GM12878 (cell line): ENCODE data around the gene TXNDC8. TPM values are rescaled to one million over a fixed set of nuclear protein-coding genes. Genes with fewer than 3 reads are reported as not detected.

Experiments
- ATF7 ChIP-seq: fragments of 450-650 bp; IDR thresholded peaks from 2 replicates; pipeline ENCODE4 v1.6.1; 2016; ENCODE audit warnings: low read depth, mild to moderate bottlenecking
- BHLHE40 ChIP-seq, 2 experiments: fragments of 450-650 bp in 1 of 2; IDR thresholded peaks; 2 replicates each; pipeline ENCODE4 v1.6.1; 2011 to 2017; ENCODE audit warnings: low read depth in 2 of 2, borderline replicate concordance in 1 of 2, improper control_type of control experiment in 1 of 2, low read length in 1 of 2, mild to moderate bottlenecking in 1 of 2
- CBFB ChIP-seq: IDR thresholded peaks from 2 replicates; pipeline ENCODE4 v1.6.1; 2016; ENCODE audit warnings: antibody characterized with exemption, low read depth
- CEBPB ChIP-seq, 2 experiments: fragments of 150-350 bp in 1 of 2; IDR thresholded peaks; 2 replicates each; pipeline ENCODE4 v1.6.1; 2012 to 2014; ENCODE audit warnings: low read depth in 2 of 2, low read length in 2 of 2, borderline replicate concordance in 1 of 2, inconsistent platforms in 1 of 2
- CREB1 ChIP-seq: IDR thresholded peaks from 2 replicates; pipeline ENCODE4 v1.6.1; 2012; ENCODE audit warnings: low read depth, mild to moderate bottlenecking, inconsistent platforms
- CTCF ChIP-seq, 3 experiments: IDR thresholded peaks in 2 of 3; conservative IDR thresholded peaks in 1 of 3; 2 replicates each; pipeline ENCODE4 v1.5.1; 2011; ENCODE audit warnings: low read depth in 3 of 3, low read length in 3 of 3, mild to moderate bottlenecking in 3 of 3, control low read depth in 2 of 3, moderate library complexity in 2 of 3, inconsistent platforms in 1 of 3, mixed read lengths in 1 of 3; ENCODE audit not compliant: control insufficient read depth in 2 of 3, insufficient read depth in 1 of 3; ENCODE audit errors: extremely low read depth in 1 of 3
- ETV6 ChIP-seq, 2 experiments: fragments of 450-650 bp in 1 of 2; IDR thresholded peaks in 1 of 2; conservative IDR thresholded peaks in 1 of 2; 2 replicates each; pipeline ENCODE4 v1.6.1; 2014; ENCODE audit warnings: antibody characterized with exemption in 1 of 2, borderline replicate concordance in 1 of 2, low read depth in 1 of 2, mild to moderate bottlenecking in 1 of 2, moderate library complexity in 1 of 2
- MTA3 ChIP-seq: IDR thresholded peaks from 2 replicates; pipeline ENCODE4 v1.6.1; 2012; ENCODE audit warnings: low read length, inconsistent platforms, borderline replicate concordance
- NR2C2 ChIP-seq: IDR thresholded peaks from 2 replicates; pipeline ENCODE4 v1.6.1; 2011; ENCODE audit warnings: borderline replicate concordance, low read depth; ENCODE audit not compliant: control insufficient read depth, insufficient read length
- NRF1 ChIP-seq: conservative IDR thresholded peaks from 2 replicates; pipeline ENCODE4 v1.6.1; 2011; ENCODE audit warnings: mild to moderate bottlenecking, low read depth, low read length, improper control_type of control experiment
- PAX5 ChIP-seq: IDR thresholded peaks from 2 replicates; pipeline ENCODE4 v1.6.1; 2011; ENCODE audit warnings: low read depth, low read length, borderline replicate concordance
- POLR2AphosphoS2 ChIP-seq: IDR thresholded peaks from 2 replicates; pipeline ENCODE4 v1.6.1; 2011; ENCODE audit warnings: low read depth, mild to moderate bottlenecking, low read length, improper control_type of control experiment, moderate library complexity
- POLR2AphosphoS5 ChIP-seq: IDR thresholded peaks from 2 replicates; pipeline ENCODE4 v1.6.1; 2011; ENCODE audit warnings: mild to moderate bottlenecking, low read length, inconsistent platforms
- RCOR1 ChIP-seq: conservative IDR thresholded peaks from 2 replicates; pipeline ENCODE4 v1.6.1; 2012; ENCODE audit warnings: low read depth, low read length, improper control_type of control experiment
- SIX5 ChIP-seq: IDR thresholded peaks from 2 replicates; pipeline ENCODE4 v1.6.1; 2011; ENCODE audit warnings: mild to moderate bottlenecking, low read depth, low read length, moderate library complexity; ENCODE audit not compliant: severe bottlenecking
- SUPT20H ChIP-seq: IDR thresholded peaks from 2 replicates; pipeline ENCODE4 v1.6.1; 2011; ENCODE audit warnings: low read depth, mild to moderate bottlenecking, low read length, moderate library complexity, borderline replicate concordance; ENCODE audit not compliant: control insufficient read depth
- TBL1XR1 ChIP-seq: IDR thresholded peaks from 2 replicates; pipeline ENCODE4 v1.6.1; 2012; ENCODE audit warnings: low read depth, low read length, improper control_type of control experiment
- ZBTB4 ChIP-seq: fragments of 450-650 bp; formaldehyde crosslinking; IDR thresholded peaks from 2 replicates; pipeline ENCODE4 v1.4.0; 2022; ENCODE audit warnings: mild to moderate bottlenecking, moderate library complexity
- ZNF217 ChIP-seq: fragments of 450-650 bp; IDR thresholded peaks from 2 replicates; pipeline ENCODE4 v1.6.1; 2017; ENCODE audit warnings: antibody characterized with exemption, mild to moderate bottlenecking
- ZNF274 ChIP-seq: IDR thresholded peaks from one replicate; pipeline ENCODE4 v1.8.0; 2011; ENCODE audit not compliant: insufficient read length, insufficient read depth
- polyA plus RNA-seq, 11 experiments: library from polyadenylated mRNA; depleted of rRNA in 4 of 11; unstranded in 6 of 11; stranded (reverse) in 5 of 11; fragments of >200 nt; fragmentation: Nextera tagmentation in 4 of 11; fragmentation: Illumina TruSeq in 1 of 11; extraction: Ambion mirVana in 4 of 11; extraction: Trizol in 1 of 11; gene quantifications; 1 replicate in 1 of 11; 2 replicates in 10 of 11; pipeline versions ENCODE4 v1.2.1 to v1.2.3, GENCODE V29; 2011 to 2016; ENCODE audit warnings: inconsistent platforms in 2 of 11, missing spikeins in 2 of 11, low read depth in 1 of 11
- total RNA-seq, 4 experiments: library from RNA; depleted of rRNA in 3 of 4; stranded (reverse); fragments of >200 nt in 3 of 4; fragmentation: Illumina TruSeq in 1 of 4; extraction: Trizol in 1 of 4; gene quantifications; 2 replicates each; pipeline versions ENCODE4 v1.2.1 to v1.2.3, GENCODE V29; 2013 to 2021
- TF ChIP-seq, protein P1 (sequence below): fragments of 450-650 bp; IDR thresholded peaks from 2 replicates; pipeline ENCODE4 v1.6.1; 2018; ENCODE audit warnings: mild to moderate bottlenecking, low read depth, moderate library complexity; ENCODE audit not compliant: partially characterized antibody

TXNDC8 gene
- total and polyA plus RNA-seq, 10 of the 15 experiments (the other 5 are each of a cell fraction or from before 2014, with no cell fraction given) = not detected

- TF ChIP-seq CEBPB (IDR thresholded peaks at IDR 0.05; ENCODE audit: borderline replicate concordance in 1 of 2, low read depth in 2 of 2, low read length in 2 of 2) (no peak), TBL1XR1 (no peak), NRF1 (no peak), ATF7 (peak; percentile 44; the same call in 1 of the 2 replicates), MTA3 (no peak), ETV6 (conservative IDR thresholded peaks at IDR 0.05 in 1 of 2, IDR thresholded peaks at IDR 0.05 in 1 of 2; ENCODE audit: borderline replicate concordance in 1 of 2, low read depth in 1 of 2) (no peak), POLR2AphosphoS2 (peak; percentile 78; the same call in 1 of the 2 replicates), ZBTB4 (CRISPR knock-in tag) (no peak), ZNF217 (no peak), BHLHE40 (IDR thresholded peaks at IDR 0.05; ENCODE audit: borderline replicate concordance in 1 of 2, low read depth in 2 of 2, low read length in 1 of 2) (peak; percentile 76 to 90), POLR2AphosphoS5 (peak; percentile 98), CTCF (IDR thresholded peaks at IDR 0.05 in 2 of 3, conservative IDR thresholded peaks at IDR 0.05 in 1 of 3; ENCODE audit: control insufficient read depth in 2 of 3, extremely low read depth in 1 of 3, insufficient read depth in 1 of 3, low read depth in 3 of 3, low read length in 3 of 3) (no peak), PAX5 (peak; percentile 40; the same call in 1 of the 2 replicates), CREB1 (peak; percentile 65), NR2C2 (no peak), CBFB (peak; percentile 46; the same call in 1 of the 2 replicates), SUPT20H (no peak), RCOR1 (no peak), ZNF274 (no peak), SIX5 (no peak)
- TF ChIP-seq, protein P1, sequence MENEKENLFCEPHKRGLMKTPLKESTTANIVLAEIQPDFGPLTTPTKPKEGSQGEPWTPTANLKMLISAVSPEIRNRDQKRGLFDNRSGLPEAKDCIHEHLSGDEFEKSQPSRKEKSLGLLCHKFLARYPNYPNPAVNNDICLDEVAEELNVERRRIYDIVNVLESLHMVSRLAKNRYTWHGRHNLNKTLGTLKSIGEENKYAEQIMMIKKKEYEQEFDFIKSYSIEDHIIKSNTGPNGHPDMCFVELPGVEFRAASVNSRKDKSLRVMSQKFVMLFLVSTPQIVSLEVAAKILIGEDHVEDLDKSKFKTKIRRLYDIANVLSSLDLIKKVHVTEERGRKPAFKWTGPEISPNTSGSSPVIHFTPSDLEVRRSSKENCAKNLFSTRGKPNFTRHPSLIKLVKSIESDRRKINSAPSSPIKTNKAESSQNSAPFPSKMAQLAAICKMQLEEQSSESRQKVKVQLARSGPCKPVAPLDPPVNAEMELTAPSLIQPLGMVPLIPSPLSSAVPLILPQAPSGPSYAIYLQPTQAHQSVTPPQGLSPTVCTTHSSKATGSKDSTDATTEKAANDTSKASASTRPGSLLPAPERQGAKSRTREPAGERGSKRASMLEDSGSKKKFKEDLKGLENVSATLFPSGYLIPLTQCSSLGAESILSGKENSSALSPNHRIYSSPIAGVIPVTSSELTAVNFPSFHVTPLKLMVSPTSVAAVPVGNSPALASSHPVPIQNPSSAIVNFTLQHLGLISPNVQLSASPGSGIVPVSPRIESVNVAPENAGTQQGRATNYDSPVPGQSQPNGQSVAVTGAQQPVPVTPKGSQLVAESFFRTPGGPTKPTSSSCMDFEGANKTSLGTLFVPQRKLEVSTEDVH = no peak
Measured at GRCh38 chr9:110256380-110257096, 81.1 kb downstream of the TXNDC8 start, which contains the start of gene TXN (continued).
